Hematopoietic multipotent progenitor cell treated with erythropoietin and hydrocortisone succinate and interleukin-3 and kit ligand, for 15 days (in vitro differentiated cells): ENCODE results near the gene DEGS2.

Source experiments
- DNase-seq: peaks from one replicate; pipeline ENCODE4 v3.0.0-alpha.2; 2015; ENCODE audit warnings: low spot score

The DEGS2 gene

DNA sequence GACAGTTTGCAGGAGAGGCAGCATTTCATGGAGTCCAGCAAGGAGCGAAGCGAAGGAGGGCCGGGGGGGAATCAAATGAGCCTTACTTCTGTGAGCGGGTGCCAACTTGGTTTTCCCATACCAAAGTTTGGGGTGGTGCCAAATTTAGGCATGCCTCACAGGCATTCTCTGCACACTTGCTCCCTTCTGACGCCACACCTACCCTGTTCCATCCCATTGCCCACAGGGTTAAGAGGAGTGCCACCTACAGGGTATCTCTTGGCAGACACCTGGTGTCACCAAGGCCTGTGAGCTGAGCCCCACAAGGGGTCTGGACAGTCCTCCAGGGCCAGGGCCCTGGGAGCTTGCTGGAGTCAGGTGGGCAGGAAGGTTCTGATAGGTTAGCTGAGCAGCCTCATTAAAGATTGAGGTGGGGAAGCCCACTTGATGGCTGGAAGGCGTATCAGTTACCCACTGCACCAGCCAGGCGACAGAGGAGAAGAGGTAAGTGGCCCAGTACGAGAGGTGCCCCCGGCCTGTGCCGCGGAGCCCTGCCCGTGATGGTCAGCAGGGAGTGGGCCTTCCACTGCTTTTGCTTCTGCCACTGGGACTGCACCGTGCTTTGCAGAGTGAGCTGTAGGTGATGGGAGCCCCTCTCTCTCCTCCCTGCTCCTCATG, 45.2 kb downstream of the DEGS2 start:
- no peak for DNase-seq

DNA sequence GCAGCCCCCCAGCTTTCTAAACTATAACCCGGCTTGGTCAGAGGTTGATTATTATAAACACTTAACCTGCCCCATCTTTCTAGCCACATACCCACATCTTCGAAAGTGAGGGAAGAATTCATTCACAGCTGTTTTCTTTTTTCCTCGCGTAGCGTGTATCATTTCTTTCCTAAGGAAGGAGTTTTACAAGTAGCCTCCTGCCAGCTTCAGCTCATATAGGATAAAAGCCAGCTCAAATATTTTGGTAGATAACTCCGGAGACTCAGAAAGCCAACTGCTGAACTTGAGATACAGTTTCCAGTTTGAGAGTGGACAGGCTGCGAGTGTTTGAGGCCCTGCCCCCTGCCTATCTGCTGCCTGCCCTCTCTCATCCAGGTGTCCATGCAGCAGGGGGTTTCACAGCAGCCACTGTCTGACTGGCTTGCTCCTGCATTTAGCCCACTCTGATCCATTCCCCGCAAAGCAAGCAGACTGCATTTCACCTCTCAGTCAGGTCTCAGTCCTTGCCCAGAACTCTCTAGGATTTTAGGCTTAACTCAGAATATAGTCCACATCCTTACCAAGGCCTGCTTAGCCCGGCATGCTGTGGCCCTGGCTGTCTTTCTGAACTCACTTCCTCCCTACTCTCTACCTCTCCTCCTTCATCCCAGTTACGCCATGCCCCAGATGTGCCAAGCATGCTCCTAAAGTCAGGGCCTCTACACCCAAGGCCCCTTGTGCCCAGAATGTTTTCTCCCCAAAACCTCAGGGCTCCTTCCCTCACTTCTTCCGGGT, 47.3 kb downstream of the DEGS2 start:
- no peak for DNase-seq

DNA sequence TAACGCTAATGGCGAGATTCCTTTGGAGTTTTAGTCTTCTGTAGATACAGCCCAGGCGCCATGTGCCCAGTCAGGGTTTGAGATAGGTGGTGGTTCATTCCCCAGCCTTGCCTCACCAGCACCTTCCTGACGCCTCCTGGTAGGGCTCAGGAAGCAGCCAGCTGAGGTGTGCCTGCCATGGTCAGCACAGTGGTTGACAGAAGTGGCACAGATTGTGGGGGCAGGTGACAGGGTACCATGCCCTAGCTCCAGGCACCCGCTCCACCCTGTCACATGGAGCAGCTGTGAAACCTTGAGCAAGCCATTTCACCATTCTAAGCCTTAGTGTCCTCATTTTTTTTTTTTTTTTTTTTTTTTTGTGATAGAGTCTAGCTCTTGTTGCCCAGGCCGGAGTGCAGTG, 48.6 kb downstream of the DEGS2 start:
- DNase-seq = no peak

DNA sequence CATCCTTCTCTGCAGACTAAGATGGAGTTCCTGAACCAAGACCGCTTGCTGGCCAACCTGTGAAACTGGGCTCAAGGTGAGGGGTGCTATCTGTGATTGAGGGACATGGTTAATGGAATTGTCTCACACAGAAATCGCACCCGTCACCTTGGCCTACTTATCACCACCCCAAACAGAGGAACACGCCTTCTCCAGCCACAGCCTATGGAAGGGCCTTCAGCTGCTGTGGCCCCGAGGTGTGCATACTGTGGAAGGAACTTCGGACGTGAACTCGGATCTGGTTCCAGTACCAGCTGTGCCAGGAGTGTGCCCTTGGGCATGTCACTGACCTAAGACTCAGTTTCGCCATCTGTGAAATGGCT, 49.9 kb downstream of the DEGS2 start:
- no peak for DNase-seq

DNA sequence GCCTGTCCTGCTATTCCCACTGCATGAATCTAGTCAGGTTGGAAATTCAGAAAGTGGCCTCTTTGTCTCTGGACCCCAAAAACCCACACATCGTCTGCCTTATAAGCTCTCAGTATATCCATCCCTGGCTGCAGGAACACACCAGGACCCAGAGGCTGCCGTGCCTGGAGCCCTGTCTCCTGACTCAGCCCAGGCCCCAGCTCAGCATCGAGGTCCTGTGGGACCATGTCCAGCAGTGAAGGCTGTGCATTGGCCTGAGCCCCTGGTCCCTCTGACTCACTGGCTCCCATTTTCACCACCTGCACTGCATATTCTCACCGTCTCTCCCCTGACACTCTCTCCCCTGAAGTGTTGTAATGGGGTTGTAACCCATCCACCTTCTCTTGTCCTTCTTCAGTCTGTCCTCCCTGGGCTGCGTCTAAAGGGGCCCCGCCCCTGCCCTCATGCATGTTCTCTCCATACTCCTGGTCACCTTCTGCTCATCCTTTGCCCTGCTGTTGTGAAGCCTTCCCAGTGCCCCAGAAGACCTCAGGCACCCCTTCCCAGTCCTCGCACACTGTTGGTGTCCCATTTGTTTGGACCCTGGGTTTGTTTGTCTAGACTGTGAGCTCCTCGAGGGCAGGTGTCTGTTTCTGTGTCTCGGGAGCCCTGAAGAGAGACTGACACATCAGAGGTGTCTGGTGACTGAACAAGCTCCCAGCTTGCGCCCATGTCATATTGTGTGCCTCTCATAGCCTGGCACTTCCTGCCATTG, 50.4 kb downstream of the DEGS2 start:
- no peak for DNase-seq

DNA sequence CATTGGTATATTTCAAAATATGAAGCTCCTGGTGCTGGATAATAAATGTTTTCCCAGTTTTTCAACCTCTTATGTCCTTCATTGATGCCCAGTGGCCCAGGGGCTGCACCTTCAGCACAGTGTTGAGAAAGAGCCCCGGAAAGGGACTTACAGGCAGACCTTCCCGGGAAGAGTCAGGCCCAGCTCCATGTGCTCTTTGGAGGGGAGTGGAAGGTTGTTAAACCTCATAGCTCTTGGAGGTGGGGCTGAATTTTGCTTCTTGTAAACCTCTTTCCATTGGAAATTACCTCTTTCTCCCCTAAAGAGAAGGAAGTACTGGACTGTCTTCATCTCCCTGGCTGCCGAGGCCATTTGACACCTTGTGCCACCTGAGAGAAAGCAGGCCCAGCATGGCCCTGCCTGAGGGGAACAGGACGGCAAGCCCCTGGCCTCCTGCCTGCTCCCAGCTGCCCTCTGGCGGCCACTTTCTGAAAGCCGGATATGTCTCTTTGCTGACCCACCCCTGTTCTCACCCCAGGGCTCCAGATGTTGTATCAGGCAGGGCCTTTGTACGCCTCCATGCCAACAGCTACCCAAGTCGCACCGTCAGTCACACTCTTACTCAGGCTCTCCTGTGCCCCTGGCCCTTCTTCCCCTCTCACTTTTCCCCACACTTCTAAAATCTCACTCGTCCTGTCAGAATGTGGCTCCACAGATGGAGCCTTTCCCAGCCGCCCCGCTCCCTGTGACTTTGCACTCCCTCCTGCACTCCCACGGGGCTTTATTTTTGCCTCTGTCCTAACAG, 51.2 kb downstream of the DEGS2 start:
- peak; percentile 79 for DNase-seq

DNA sequence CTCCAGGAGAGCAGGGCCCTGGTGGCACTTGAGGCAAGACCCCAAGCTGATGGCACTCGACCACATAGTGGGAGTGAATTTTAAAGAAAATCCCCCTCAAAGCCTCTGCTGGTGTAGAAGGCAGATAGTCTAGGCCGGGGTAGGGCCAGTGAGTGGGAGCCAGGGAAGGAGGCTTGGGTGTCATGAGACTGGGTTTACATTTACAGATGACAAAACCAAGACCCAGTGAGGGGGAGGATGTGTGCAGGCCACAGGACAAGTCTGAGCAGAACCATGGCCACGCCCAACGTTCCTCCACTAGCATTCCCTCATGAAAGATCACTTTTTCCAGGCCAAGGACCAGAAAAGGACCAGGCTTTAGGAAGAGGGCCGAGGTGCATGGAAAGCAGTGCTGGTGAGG, 52.2 kb downstream of the DEGS2 start:
- DNase-seq = no peak

DNA sequence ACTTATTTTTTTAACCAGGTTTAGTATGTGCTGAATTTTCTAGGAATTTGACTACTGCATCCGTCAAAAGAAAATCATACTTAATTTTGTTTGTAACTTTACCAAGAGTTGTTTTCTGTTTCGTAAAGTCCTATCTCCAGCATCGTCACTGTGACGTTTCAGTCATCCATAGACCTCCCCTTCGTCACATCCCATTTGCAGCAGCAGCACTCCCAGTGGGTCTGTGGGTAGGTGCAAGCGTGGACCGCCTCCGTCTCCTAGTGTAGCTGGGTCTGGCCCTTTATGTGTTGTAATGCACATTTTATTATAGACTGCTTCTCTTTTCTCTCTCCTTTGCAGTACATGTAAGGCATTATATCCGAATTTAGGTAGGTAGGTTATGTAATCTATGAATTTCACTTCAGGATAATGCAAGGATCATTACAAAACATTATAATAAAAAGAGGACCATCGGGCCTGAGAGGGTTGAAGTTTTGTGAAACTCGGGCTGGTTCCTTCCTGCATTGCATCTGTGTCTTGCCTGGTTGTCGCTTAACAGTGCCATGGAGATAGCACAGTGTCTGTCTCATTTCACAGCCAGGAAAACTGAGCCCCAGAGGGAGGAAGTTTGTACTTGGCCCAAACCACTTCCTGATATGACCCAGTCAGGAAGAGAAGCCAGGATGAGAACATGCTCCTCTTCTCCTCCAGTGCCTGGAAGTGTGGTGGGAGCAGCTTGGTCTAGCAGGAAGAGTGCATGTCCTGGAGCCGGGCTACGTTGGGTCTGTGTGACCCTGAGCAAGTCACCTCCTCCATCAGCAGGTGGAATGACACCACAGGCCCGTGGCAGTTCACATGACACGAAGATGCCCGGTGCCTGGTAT, 53.0 kb downstream of the DEGS2 start:
- no peak for DNase-seq

DNA sequence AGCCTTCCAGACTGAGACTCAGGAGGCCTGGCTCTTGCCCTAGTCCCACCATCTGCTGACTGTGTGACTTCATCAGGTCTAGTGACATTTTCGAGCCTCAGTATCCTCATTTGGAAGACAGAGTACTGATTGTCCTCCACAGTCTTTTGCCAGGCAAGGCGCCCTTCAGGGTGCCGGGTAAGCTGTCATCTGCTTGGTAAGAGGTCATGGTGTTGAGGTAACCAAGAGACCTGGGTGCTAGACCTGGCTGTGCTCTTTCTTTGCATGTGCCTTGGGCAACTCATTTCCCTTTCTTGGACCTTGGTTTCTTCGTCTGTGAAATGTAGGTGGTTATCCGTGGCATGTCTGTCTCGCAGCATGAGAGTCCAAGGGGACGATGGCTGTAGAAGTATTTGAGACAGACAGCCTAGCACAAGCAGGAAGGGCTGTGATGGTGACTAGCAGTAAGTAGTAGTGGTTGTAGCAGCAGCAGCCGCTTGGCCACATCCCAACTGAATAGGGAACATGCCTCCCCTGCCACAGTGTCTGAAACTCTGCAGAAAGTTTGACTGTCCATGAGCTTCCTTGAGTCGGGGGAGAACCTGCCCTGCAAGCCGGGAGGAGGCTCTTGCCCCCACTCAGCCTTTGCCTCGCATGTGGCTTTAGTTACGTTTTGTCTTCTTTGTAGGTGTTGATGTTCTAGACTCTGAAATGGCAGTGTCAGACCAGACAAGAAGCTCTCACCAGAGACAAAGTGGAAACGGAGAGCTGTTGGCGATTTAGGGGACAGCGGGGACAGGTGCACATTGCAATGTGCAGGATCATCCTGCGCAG, 53.9 kb downstream of the DEGS2 start:
- no peak for DNase-seq

DNA sequence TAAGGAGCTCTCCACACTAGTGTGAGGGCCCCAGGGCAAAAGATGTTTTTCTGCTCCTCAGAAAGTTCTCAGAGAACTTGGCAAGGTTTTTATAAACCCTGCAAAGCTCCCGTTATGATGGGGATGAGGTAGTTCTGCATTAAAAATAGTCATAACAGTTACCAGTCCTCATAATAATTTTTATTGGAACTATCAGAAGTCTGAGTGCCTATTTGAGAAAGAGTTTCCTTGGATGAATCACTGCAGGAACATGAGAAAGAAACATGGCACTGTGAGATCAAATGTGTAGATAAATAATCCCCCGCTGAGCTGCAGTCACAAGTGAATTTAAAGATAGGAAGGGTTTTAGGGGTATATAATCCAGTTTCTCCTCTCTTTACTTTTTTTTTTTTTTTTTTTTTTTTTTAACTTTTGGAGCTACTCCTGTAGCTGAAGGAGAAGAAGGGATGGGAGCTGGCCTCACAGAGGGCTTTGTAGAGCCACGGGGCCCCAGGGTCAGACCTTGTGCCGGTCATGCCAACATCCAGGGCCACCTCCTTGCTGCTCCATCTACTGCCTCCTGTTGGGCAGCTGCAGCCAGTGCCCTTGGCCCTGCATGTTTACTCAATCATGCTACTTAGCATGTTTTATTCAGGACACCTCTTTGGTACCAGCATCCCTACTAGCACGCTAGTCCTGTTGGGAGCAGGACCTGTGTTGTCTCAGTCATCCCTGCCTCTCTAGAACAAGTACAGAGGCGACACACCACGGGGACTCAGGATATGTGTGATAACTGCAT, 54.7 kb downstream of the DEGS2 start:
- DNase-seq = no peak

DNA sequence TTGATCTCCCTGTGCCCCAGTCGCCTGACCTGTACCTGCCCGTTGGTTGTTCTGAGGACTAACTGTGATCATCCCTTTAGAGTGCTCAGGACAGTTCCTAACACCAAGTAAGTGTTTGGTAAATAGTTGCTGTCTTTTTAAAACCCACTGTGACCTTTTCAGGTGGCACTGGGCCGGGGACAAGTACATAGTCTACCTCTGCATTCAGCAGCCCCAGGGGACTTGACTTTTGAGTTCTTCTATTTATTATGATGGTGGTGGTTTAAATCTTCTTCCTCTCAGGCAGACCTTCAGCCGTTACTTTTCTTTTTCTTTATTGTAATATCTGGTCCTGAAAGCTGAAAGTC, 55.5 kb downstream of the DEGS2 start:
- no peak for DNase-seq

DNA sequence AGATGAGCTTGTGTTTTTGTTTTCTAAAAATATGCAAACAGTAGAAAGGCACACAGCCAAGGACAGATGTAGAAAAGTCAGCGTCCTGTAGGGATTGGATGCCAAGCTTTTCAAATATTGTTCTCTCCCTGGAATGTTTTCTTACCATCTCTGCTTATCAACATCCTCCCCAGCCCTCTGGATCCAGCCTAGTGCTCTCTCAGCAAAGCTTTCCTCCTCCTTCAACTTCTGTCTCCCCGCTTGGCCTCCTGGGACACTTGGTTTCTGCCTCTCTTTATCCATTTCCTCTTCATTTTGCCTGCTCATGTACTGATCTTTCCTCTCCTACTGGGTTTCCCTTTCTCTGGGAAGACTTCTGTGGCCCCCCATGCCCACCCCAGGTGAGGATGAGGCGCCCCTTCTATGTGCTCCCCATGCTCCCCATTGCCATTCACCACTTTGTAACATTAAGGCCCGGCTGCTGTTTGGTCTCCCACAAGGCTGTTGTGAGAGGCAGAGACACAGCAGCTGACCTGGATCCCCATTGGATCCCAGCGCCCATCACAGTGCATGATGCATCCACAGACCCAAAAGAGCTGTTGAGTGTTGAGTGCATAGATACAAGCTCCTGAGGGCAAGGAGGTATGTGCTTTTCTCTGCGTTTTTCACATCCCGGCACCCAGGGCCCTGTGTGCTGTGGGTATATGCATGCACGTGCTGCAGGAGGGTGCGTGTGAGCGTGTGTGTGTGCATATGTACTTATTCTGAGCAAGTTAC, 56.0 kb downstream of the DEGS2 start:
- DNase-seq = no peak

DNA sequence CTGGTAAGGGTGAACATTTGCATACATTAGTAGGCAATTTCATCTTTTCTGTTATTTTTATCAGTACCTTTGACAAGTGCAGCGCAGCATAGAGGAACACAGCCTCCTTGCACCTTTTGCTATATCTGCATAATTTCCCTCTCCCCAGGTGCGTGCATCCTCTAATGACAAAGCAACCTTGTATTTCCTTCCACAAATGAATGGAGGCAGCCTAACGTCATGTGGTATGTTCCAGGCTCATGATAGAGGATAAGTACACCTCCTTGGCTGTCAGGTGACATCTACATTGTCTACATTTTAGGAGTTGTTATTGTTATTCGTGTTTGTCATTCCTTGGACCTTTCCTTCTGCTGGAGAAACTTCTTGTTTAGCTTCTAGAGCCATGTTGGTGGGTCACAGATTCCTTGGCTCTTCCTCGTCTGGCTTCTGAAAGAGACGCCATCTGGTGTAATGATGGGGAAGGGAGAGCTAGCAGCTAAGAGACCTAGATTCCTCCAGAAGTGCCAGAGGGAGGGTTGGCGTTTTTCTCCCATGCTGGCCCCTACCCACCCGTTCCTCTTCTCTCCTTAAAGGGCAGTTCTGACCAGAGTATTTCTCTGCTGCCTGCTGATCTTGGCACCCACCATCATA, 57.2 kb downstream of the DEGS2 start:
- DNase-seq = no peak

DNA sequence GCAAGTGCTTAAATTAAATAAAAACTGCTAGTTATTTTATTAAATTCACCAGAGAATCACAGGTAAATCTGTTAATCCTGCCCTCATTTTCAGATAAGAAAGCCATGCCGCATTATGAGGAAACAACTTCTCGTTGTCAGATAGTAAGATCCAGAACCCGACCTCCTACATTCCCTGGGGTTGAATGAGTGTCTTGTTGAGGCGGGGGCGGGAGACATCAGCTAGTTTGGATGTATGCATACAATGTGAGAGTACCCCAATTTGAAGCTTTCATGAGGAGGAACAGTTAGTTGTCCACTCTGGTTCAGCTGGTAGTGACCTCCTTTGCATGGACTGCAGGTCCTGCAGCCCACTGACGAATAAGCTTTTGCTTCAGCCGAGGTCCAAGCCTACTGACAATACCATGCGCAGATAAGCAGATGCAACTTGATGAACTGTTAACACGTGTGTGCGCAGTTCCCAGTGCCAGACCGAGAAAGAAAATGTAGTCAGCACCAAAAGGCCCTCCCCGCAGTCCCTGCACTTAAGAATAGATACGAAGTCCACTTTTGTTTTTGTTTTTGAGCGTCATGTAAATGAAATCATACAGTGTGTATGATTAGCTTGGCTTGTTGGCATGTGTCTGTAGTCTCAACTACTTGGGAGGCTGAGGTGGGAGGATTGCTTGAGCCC, 59.3 kb downstream of the DEGS2 start:
- DNase-seq = no peak

DNA sequence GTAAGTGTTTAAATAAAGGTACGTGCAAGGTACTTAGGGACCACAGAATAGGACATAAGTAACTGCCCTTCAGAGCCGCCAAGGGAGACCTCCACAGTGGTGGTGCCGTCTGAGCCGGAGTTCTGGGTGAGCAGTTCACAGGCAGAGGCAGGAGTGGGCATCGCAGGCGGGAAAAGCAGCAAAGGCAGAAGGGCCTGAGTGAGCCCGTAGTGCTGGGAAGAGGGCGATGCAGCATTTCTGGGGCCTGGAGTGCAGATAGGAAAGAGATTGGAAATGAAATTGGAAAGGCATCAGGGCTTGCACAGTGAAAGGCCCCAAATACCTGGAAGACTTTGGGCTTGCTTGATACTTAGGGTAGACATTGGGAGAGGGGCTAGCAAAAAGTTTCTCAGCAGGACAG, 61.3 kb downstream of the DEGS2 start:
- DNase-seq = no peak

DNA sequence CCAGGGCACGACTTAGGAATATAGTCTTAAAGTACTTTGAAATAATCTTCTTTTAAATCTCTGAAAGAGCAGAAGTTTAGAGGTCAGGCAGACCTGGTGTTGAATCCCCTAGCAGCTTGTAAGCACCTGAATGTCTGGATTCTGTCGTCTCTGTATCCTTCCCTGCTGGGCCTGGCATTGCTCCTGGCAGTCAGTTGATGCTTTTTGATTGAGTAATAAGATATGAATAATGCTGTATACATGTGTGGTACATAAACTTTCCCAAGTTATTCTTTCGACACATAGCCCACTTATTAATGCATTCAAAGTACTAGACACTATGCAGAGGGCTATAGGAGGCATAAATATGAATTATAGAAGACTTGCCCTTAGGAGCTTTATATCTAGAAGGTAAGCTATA, 62.8 kb downstream of the DEGS2 start:
- DNase-seq = no peak
